Iris pigment epithelial cell (primary cell): Measurements from ENCODE around the gene RNASEH2C.
"Not testable (repeated sequence)": the region's sequence is repeated elsewhere in the genome, so short reads cannot be mapped to it uniquely, and the experiment has no call there.

Source experiments
- DNase-seq: peaks from one replicate; pipeline ENCODE4 v3.0.0-alpha.2; 2011; ENCODE audit warnings: low read depth

The RNASEH2C gene

DNA sequence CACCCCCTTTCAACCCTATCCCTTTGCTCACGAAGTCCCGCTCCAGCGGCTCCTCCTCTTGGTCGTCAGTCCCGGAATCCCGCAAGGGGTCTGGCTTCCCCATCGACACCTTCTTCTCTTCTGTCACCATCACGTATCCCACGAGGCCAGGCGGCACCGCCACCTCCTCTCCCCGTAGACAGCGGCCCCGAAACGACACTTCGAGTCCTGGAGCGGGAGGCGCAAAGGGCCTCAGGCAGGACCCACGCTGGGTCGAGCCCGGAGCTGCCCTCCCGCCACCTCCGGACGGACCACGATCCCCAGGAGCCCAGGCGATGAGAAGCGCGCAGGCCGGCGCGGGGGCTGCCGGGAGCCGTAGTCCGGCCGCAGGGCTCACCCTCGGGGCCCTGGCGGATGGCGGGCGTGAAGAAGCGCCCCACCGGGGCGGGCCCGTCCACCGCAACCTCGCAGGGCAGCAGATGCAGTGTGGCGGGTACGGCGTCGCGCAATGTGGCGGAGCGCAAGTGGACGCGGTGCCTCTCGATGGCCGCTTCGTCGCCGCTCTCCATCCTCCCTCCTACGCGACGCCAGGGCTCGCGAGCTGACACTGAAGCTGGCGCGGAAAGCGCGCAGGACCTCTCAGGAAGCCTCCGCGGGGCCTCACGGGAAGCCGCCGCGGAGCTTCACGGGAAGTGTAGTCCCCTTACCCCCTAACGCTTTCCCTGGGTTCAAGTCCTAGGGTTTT is at the start of gene RNASEH2C:
Gene RNASEH2C, minus strand, starts transcription at position 588 of the 724 bp plus-strand sequence. Its CDS starts 40 bp downstream, at position 548.
- DNase-seq, result peak; percentile 90

DNA sequence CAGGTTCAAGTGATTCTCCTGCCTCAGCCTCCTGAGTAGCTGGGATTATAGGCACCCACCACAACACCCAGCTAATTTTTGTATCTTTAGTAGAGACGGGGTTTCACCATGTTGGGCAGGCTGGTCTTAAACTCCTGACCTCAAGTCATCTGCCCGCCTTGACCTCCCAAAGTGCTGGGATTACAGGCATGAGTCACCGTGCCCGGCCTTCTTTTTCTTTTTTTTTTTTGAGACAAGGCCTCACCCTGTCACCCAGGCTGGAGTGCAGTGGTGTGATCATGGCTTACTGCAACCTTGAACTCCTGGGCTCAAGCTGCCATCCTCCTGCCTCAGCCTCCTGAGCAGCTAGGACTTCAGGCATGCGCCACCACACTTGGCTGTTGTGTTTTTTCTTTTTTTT is 47.2 kb upstream of the RNASEH2C start:
- not testable (repeated sequence) for DNase-seq

DNA sequence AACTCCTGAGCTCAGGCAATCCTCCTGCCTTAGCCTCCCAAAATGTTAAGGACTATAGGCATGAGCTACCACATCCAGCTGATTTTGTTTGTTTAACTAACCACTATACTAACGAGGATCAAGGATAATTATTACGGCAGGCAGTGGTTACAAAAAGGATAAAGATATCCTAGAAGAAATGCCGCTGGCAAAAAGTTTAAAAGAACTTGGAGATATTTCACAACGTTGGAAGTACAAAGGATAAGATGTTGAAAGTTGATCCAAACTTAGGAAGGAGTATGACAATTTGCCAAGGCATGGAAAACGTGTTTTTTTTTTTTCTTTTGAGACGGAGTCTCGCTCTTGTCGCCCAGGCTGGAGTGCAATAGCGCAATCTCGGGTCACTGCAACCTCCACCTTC is 46.8 kb upstream of the RNASEH2C start:
- no peak for DNase-seq

DNA sequence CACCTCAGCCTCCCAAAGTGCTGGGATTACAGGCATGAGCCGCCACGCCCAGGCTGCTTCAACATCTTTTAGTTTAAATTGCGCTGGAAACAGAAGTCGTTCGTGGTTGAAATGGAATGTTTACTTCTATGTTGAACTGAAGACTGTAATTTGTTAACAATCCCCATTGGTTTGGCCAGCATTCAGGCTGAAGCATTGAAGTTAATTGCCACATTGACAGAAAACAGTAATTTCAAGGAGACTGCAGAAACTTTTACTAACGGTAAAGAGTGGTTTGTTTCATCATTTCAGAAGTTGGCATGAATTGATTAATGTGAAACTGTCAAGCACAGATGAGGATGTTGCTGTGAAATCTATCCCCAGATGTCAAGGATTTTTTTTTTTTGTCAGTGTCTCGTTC is 45.9 kb upstream of the RNASEH2C start:
- peak; percentile 65 for DNase-seq

DNA sequence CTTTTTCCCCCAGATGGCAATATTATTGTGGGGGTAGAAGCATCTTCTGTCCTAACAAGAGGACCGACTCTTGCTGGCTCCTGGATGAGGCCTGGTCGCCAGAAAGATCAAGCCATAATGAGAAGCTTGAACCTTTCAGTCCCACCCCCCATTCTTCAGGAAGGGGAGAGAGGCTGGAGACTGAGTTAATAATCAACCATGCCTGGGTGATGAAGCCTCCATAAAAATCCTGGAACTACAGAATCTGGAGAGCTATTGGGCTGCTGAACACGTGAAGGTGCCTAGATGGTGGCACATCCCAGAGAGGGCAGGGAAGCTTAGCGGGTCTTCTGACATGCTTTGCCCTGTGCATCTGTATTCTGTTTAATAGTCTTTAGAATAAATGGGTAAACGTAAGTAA is 43.8 kb upstream of the RNASEH2C start:
- no peak for DNase-seq

DNA sequence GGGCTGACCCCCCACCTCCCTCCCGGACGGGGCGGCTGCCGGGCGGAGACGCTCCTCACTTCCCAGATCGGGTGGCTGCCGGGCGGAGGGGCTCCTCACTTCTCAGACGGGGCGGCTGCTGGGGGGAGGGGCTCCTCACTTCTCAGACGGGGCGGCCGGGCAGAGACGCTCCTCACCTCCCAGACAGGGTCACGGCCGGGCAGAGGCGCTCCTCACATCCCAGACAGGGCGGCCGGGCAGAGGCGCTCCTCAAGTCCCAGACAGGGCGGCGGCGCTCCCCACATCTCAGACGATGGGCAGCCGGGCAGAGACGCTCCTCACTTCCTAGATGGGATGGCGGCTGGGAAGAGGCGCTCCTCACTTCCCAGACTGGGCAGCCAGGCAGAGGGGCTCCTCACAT is 42.2 kb upstream of the RNASEH2C start:
- DNase-seq, result not testable (repeated sequence)

DNA sequence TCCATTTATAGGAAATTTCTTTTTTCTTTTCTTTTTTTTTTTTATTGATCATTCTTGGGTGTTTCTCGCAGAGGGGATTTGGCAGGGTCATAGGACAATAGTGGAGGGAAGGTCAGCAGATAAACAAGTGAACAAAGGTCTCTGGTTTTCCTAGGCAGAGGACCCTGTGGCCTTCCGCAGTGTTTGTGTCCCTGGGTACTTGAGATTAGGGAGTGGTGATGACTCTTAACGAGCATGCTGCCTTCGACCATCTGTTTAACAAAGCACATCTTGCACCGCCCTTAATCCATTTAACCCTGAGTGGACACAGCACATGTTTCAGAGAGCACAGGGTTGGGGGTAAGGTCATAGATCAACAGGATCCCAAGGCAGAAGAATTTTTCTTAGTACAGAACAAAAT is 41.6 kb upstream of the RNASEH2C start:
- not testable (repeated sequence) for DNase-seq

DNA sequence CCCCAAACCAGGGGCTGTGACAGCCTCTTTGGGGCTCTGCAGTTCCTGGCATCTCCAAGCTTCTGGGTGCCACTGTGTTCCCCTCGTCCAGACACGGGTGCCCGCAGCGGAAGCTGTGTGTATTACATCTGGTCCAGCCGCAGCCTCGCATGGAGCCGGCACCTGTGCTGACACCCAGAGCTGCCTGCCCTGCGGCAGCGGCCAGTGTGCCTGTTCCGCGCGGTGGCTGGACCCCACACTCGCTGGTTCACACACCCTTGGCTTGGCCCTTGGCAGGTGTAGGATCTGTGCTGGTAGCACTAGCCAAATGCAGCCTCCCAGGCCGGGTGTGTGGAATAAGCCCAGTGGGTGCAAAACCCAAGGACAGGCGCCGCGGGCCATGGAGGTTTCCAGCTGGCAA is 24.5 kb upstream of the RNASEH2C start:
- DNase-seq, result no peak

DNA sequence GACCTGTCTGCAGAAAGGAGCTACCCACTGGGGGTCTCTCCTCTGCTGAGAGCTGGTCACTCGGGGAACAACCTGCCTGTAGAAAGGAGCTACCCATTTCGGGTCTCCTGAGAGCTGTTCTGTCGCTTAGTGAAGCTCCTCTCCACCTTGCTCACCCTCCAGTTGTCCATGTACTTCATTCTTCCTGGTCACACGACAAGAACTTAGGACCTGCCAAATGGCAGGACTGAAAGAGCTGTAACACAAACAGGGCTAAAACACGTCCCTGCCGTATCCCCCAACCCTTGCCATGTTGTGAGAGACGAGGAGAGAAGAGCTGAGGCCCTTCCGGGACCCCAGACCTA is 24.1 kb upstream of the RNASEH2C start:
- no peak for DNase-seq

DNA sequence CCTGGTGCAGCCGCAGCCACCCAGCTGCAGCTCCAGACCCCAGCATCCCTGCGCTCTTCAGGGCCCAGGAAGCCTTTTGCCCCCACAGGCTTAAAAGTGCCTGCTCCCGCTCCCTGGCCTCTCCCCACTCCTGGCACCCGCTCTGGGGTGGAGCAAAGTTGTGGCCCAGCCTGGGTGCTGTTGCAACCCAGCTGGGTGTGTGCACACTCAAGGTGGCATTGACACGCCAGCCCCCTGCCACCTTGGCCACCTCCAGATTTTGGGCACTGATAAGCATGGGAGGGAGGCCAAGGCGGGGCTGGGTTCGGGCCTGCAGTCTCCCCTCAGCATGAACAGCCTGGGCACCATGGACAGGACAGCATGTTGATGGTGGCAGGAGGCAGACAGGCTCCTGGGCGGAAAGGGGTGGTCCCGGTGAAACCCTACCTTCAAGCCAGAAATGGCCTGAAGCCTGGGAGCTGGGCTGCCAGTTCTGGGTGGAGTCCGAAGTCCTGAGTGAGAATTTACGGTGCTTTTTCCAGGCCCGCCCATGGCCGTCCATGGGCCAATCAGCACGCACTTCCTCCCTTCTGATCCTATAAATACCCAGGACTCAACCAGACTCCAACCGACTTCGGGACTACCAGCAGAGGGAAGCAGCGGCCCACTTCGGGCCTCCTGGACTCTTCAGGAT is 23.6 kb upstream of the RNASEH2C start:
- peak; percentile 22 for DNase-seq

DNA sequence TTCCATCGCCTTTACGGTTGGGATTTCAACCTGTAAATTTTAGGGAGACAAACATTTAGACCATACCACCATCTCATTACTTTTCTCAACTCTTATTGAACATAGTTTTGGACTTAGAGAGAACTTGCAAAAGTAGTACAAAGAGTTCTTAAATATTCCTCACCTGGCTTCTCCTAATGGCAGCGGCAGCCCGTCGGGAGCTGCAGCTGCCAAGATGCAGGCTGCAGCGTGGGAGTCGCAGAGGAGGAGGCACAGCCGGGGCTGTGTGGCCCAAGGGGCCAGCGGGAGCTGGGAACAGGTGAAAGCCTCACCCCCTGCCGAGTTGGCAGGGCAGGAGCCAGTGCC is 23.1 kb upstream of the RNASEH2C start:
- no peak for DNase-seq

DNA sequence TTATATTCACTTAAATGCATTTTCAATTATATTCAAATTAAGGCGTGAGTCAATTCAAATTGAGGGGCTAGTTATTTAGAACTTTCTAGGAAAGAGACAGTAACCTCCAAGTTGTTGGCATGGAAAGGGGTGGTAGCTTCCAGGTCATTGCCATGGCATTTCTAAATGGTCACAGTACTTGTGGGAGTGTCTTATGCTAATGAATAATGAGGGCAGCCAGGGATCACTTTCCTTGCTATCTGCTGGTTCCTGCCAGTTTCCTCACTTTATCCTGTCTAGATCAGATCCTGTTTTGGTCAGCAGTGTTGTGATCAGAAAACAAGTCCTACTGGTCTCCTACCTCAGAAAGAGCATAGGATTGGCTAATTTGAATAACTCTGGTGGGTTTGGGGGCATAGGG is 21.8 kb upstream of the RNASEH2C start:
- DNase-seq, result no peak

DNA sequence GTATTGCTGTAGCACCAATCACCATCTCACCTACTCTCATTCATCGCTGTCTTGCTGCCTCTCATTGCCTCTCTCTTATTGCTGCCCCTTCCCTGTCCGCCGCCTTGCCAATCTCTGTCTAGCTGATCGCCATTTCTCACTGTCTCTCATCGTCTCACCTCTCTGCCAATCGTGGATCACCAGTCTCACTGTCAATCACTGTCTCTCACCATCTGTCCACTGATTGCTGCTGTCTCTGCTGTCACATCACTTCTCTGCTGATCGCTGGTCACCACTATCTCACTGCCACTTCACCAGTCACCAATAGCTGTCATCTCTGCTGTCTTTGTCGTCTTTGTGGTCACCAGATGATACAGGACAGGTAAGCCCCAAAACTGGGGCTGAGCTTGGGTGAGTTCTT is 20.6 kb upstream of the RNASEH2C start:
- DNase-seq, result no peak

DNA sequence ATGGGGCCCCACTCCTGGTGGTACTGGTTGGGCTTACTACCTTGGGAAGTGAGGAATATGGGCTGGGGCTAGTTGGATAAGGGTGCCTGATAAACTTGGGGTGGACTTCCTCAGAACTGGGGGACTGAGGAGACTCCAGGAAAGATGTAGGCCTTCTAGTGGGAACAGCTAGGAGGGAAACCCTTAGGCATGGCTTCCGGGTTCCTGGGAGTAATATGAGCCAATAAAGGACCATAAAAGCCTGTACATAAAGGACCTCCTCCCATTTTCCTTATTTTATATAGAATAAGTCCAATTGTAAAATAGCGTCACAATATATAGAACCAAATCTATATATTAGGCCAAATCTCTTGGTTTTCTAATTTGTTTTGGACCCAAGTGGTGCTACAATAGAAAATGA is 18.4 kb upstream of the RNASEH2C start:
- no peak for DNase-seq

DNA sequence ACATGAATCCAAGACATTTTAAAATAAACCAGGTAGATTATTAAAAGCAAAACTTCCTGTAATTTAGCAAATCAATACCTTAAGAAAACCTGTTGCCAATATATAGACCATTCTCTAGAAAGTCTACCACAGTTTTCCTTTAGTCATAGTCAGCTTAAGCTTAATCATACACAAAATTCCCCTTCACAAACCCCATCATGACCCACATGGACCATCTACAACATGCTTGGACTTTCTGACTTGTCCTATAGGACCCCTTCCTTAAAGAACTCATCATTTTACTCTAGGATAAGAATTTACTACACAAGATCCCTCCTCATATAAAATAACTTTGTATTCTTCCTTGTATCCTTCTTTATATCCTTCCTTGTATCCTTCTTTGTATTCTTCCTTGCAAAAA is 16.2 kb upstream of the RNASEH2C start:
- DNase-seq, result no peak

DNA sequence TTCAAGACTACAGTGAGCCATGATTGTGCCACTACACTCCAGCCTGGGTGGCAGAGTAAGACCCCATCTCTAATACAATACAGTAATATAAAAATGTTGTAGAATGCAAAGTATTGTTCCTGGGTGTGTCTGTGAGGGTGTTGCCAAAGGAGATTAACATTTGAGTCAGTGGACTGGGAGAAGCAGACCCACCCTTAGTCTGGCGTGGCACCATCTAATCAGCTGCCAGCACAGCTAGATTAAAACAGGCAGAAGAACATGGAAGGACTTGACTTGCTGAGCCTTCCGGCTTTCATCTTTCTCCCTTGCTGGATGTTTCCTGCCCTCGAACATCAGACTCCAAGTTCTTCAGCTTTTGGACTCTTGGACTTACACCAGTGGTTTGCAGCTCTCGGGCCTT is 14.5 kb upstream of the RNASEH2C start:
- DNase-seq, result not testable (repeated sequence)

DNA sequence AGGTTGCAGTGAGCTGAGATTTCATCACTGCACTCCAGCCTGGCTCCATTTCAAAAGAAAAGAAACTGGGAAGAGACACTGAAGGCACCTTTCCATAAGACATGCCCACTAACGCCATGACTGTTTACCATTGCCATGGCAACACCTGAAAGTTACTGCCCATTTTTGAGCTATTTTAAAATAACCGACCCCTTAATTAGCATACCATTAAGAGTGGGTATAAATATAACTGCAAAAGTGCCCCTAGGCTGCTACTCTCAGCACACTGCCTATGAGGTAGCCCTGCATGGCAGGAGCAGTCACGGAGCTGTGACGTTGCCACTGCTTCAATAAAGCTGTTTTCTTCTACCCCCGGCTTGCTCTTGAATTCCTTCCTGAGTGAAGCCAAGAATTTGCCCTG is 9.9 kb upstream of the RNASEH2C start:
- DNase-seq, result no peak

DNA sequence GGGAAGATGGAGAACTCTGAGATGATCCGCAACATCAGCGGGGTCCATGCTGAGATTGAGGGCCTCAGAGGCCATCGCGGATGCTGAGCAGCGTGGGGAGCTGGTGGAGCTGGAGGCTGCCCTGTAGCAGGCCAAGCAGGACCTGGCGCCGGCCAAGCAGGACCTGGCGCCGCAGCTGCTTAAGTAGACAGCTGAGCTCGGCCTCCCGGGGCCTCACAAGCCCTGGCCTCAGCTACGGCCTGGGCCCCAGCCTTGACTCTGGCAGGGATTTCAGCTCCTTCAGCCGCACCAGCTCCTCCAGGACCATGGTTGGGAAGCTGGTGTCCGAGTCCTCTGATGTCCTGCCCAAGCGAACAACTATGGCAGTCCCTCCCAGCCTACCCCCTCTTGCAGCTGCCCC is 7.3 kb upstream of the RNASEH2C start:
- DNase-seq, result no peak

DNA sequence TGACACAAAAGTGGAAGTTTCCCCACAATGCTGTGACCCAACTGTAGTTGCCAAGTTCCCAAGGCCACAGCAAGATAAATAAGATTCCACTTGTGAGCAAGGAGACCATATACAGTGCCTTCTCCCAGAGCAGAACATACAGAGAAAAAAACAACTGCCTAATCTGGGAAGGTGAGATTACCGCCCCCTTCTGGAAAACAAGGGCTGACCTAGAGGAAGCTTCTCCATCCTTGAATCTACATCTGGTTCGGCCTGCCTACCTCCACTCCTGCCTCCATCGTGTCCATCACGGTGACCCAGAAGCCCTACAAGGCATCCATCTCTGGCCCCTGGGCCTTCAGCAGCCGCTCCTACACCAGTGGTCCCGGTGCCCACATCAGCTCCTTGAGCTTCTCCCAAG is 6.1 kb upstream of the RNASEH2C start:
- no peak for DNase-seq

DNA sequence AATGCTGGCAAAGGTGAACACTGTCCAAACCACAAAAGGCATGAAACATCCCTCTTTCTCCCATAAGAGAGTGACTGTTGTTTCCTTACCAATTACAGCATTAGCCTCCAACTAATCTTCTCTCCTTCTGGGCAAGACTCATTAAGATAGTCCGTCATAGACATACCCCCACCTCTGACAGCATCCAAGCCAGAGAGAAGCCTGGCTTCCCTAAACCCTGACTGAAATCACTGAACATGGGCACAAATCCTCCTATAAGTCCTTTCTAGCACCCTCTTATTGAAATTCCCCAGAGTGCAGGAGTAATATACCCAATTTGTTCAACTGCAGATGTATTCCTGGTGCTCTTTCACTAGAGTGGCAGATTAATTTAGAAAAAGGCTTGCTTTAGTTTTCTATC is 1.7 kb upstream of the RNASEH2C start:
- DNase-seq, result no peak

DNA sequence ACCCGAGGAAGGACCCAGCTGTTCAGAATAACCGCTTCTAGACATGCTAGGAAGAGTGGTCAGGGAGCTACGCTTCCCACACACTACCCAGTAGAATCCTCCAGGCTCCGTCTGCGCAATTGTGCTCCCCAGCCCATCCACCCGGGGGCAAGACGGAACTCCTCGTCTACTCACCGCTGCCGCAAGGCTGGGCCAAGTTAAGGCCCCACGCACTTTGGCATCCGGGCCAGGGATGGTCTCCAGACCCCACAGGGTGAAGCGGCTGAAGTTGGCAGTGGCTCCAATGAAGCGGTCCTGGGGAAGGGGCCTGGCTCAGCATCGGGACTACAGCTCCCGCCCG is 757 bp downstream of the RNASEH2C start:
- DNase-seq, result peak; percentile 62

DNA sequence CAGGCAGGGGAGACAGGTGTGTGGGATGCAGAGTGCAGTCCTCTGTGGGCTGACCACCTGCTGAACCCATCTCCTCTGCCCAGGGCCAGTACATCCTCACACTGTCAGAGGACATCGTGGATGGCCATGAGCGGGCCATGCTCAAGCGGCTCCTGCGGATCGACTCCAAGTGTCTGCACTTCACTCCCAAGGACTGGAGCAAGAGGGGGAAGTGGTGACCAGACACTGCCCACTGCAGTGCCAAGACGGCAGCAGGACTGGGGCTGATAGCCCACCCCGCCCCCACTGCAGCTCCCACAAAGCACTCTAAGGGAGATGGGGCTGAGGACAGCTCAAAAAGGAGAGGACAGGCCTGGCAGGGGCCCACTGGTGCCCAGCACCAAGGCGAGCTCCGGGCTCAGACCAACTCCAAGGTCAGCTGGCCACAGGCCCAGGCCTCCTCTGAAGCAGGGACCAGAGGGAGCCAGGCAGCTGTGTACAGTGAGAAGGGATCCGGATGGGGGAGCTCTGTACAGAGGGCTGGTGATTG is 1.6 kb downstream of the RNASEH2C start:
- peak; percentile 32 for DNase-seq

DNA sequence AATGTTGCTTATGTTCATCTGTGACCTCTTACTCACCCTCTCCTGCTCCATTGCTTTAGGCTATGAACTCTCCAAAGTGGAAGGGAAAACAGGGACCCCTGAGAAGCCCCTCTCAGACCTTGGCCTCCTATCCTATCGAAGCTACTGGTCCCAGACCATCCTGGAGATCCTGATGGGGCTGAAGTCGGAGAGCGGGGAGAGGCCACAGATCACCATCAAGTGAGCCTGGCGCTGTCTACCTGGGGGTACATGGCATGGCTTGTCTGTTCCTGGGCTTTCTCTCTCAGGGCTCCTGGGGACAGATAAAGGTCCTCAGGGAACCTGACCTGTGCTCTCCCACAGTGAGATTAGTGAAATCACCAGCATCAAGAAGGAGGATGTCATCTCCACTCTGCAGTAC is 2.1 kb downstream of the RNASEH2C start:
- DNase-seq, result no peak

DNA sequence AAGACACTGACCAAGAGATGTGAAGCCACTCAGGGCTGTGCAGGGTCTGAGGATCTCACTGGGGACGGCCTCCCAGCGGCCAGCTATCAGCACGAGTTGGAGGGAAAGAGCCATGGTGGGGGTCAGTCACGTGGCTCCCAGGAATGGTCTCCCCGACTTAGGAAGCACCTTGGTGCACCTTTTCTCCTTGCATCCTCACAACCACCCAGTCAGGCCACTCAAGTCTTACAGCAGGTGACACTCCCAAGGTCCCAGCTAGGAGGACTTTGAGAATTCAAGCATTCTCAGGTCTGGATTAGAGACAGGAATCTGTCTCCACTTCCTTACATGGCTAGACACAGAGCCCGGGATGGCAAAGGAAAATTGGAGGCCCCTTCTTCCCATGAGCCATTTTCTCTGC is 2.7 kb downstream of the RNASEH2C start:
- no peak for DNase-seq
